SK-N-SH treated with all-trans-retinoic acid at 6 μM for 48 hours (cell line): ENCODE results near the gene RNASE1.
A peak's percentile ranks its signal among the peaks of the same experiment; 100 is the strongest.

Experiments
- ATAC-seq: fragments of 200-7000 bp; cut with Tn5 transposase; 3 replicates; pipeline ENCODE4 v1.9.1; 2020; ENCODE audit warnings: mild to moderate bottlenecking, moderate library complexity
- ARNTL ChIP-seq: fragments of 450-650 bp; formaldehyde crosslinking; IDR thresholded peaks from 2 replicates; pipeline ENCODE4 v1.5.0; 2020; ENCODE audit warnings: low read depth, mild to moderate bottlenecking, moderate library complexity, borderline replicate concordance
- BACH2 ChIP-seq: fragments of 250-450 bp; sonication (Bioruptor Pico); IDR thresholded peaks from 2 replicates; pipeline ENCODE4 v1.9.0; 2021; ENCODE audit warnings: mild to moderate bottlenecking, borderline replicate concordance
- CSDC2 ChIP-seq: fragments of 250-450 bp; sonication (Bioruptor Pico); IDR thresholded peaks from 2 replicates; pipeline ENCODE4 v1.5.0; 2020; ENCODE audit warnings: mild to moderate bottlenecking, moderate library complexity
- CSRNP3 ChIP-seq: fragments of 250-450 bp; sonication (Bioruptor Pico); IDR thresholded peaks from 2 replicates; pipeline ENCODE4 v1.5.1; 2021; ENCODE audit warnings: mild to moderate bottlenecking, moderate library complexity
- ESRRG ChIP-seq: fragments of 250-450 bp; sonication (Bioruptor Pico); IDR thresholded peaks from 2 replicates; pipeline ENCODE4 v1.6.1; 2021; ENCODE audit warnings: mild to moderate bottlenecking
- GLIS3 ChIP-seq: fragments of 250-450 bp; sonication (Bioruptor Pico); IDR thresholded peaks from 2 replicates; pipeline ENCODE4 v1.5.0; 2020; ENCODE audit warnings: mild to moderate bottlenecking, moderate library complexity
- ISL1 ChIP-seq: fragments of 250-450 bp; sonication (Bioruptor Pico); IDR thresholded peaks from 2 replicates; pipeline ENCODE4 v2.1.2; 2022; ENCODE audit warnings: mild to moderate bottlenecking, moderate library complexity
- OSR1 ChIP-seq: fragments of 250-450 bp; sonication (Bioruptor Pico); IDR thresholded peaks from 2 replicates; pipeline ENCODE4 v1.8.0; 2022; ENCODE audit warnings: moderate library complexity, mild to moderate bottlenecking, inconsistent platforms
- PATZ1 ChIP-seq: fragments of 250-450 bp; sonication (Bioruptor Pico); IDR thresholded peaks from 2 replicates; pipeline ENCODE4 v1.8.0; 2020; ENCODE audit warnings: mild to moderate bottlenecking, moderate library complexity, borderline replicate concordance
- POU6F1 ChIP-seq: fragments of 250-450 bp; sonication (Bioruptor Pico); IDR thresholded peaks from 2 replicates; pipeline ENCODE4 v1.8.0; 2021; ENCODE audit warnings: low read depth, mild to moderate bottlenecking, moderate library complexity, borderline replicate concordance
- PPARA ChIP-seq: fragments of 250-450 bp; sonication (Bioruptor Pico); IDR thresholded peaks from 2 replicates; pipeline ENCODE4 v1.5.0; 2020; ENCODE audit warnings: mild to moderate bottlenecking, borderline replicate concordance
- SNAI2 ChIP-seq: fragments of 250-450 bp; sonication (Bioruptor Pico); IDR thresholded peaks from 2 replicates; pipeline ENCODE4 v1.5.0; 2020; ENCODE audit warnings: mild to moderate bottlenecking, moderate library complexity
- TCF4 ChIP-seq: fragments of 250-450 bp; sonication (Bioruptor Pico); IDR thresholded peaks from 2 replicates; pipeline ENCODE4 v1.8.0; 2021; ENCODE audit warnings: mild to moderate bottlenecking, moderate library complexity, borderline replicate concordance
- TOX ChIP-seq: fragments of 250-450 bp; sonication (Bioruptor Pico); IDR thresholded peaks from 2 replicates; pipeline ENCODE4 v1.8.0; 2021; ENCODE audit warnings: mild to moderate bottlenecking, moderate library complexity, borderline replicate concordance
- TSHZ2 ChIP-seq: fragments of 250-450 bp; sonication (Bioruptor Pico); IDR thresholded peaks from 2 replicates; pipeline ENCODE4 v1.5.0; 2020; ENCODE audit warnings: mild to moderate bottlenecking, moderate library complexity
- ZC3H10 ChIP-seq: fragments of 250-450 bp; sonication (Bioruptor Pico); IDR thresholded peaks from 2 replicates; pipeline ENCODE4 v1.5.1; 2021; ENCODE audit warnings: mild to moderate bottlenecking, moderate library complexity
- ZFP30 ChIP-seq: fragments of 450-650 bp; formaldehyde crosslinking; IDR thresholded peaks from 2 replicates; pipeline ENCODE4 v1.5.0; 2022; ENCODE audit warnings: mild to moderate bottlenecking, moderate library complexity
- ZNF565 ChIP-seq: fragments of 450-650 bp; formaldehyde crosslinking; conservative IDR thresholded peaks from 2 replicates; pipeline ENCODE4 v1.5.0; 2020; ENCODE audit warnings: low read depth, mild to moderate bottlenecking, moderate library complexity
- ZNF8 ChIP-seq: fragments of 450-650 bp; formaldehyde crosslinking; IDR thresholded peaks from 2 replicates; pipeline ENCODE4 v1.5.0; 2020; ENCODE audit warnings: mild to moderate bottlenecking, moderate library complexity

RNASE1 gene

GRCh38 chr14:20802341-20803084 is at the start of gene RNASE1:
Gene RNASE1 (minus strand): TSS chr14:20802844. CDS start chr14:20802068, 776 bp downstream.
- ATAC-seq = no peak
- TF ChIP-seq ZFP30 (CRISPR knock-in tag) = no peak
- no peak for TF ChIP-seq PPARA (CRISPR knock-in tag)
- TF ChIP-seq CSDC2 (CRISPR knock-in tag) = no peak

GRCh38 chr14:20848955-20849570 is 46.4 kb upstream of the RNASE1 start:
- TF ChIP-seq SNAI2 (CRISPR knock-in tag) (no peak), PATZ1 (no peak)
- ATAC-seq = no peak

- peak; percentile 27; the same call in 1 of the 3 replicates for ATAC-seq
- TF ChIP-seq ESRRG = no peak
- no peak for TF ChIP-seq POU6F1 (CRISPR knock-in tag)
- TF ChIP-seq TOX (CRISPR knock-in tag) = no peak
- no peak for TF ChIP-seq ZFP30 (CRISPR knock-in tag)
- TF ChIP-seq PATZ1 = no peak
- no peak for TF ChIP-seq TCF4 (CRISPR knock-in tag)
- no peak for TF ChIP-seq ZNF8
- no peak for TF ChIP-seq ARNTL (CRISPR knock-in tag)
- no peak for TF ChIP-seq TSHZ2
- no peak for TF ChIP-seq BACH2 (CRISPR knock-in tag)
- no peak for TF ChIP-seq ZC3H10 (CRISPR knock-in tag)
- TF ChIP-seq CSDC2 (CRISPR knock-in tag) = no peak
- no peak for TF ChIP-seq ZNF565 (CRISPR knock-in tag)
These were observed 45.8 kb upstream of the RNASE1 start for GRCh38 chr14:20848316-20848954.

GRCh38 chr14:20846560-20846959 is 43.9 kb upstream of the RNASE1 start:
- ATAC-seq = no peak
- TF ChIP-seq ZC3H10 (CRISPR knock-in tag) (no peak), TCF4 (CRISPR knock-in tag) (no peak), CSRNP3 (CRISPR knock-in tag) (no peak), OSR1 (no peak), PPARA (CRISPR knock-in tag) (no peak), ZNF565 (CRISPR knock-in tag) (no peak), ISL1 (no peak), TOX (CRISPR knock-in tag) (no peak), ZFP30 (CRISPR knock-in tag) (no peak), PATZ1 (no peak), ARNTL (CRISPR knock-in tag) (no peak), GLIS3 (CRISPR knock-in tag) (no peak), SNAI2 (CRISPR knock-in tag) (no peak)
